ENCODE data around the gene ALKBH3. TPM values are rescaled to one million over a fixed set of nuclear protein-coding genes. Genes with fewer than 3 reads are reported as not detected.
A peak's percentile ranks its signal among the peaks of the same experiment; 100 is the strongest.

ALKBH3 gene
- total RNA-seq, 1 experiment from 2014 or later, result 18.8 TPM

DNA sequence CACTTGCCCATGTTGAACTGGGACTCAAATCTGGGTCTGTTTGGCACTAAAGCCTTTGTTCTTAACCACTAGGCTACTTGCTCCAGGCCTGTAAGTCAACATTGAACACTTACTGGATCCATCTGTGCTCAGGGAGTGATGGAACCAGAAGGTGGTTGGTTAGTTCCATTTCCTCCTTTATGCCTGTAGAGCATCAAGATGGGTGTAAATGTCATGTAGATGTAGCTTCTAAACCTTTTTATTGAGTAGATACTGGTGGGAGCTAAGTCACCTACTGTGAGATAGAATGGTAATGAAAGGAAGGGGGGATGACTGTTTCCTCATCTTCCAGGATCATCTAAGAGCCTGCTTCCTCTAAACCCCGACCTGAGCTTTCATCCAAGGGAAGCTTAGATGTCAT, 38.6 kb upstream of the ALKBH3 start:
- no peak for DNase-seq
- no peak overlapping the region for H2BK15ac ChIP-seq (ENCODE audit: low read depth, low read length)
- peaks cover 3 to 11% of the 10 kb centered on the region in 2 experiments; a peak in 3 of 4 replicates for H3K4me1 Mint-ChIP-seq
- H3K4me2 ChIP-seq (ENCODE audit: insufficient read depth, insufficient read length, low read length), result no peak overlapping the region
- H2BK120ac ChIP-seq (ENCODE audit: low read depth, low read length, poor library complexity, severe bottlenecking), result no peak overlapping the region
- H4K20me1 ChIP-seq (ENCODE audit: control insufficient read depth, insufficient read depth, insufficient read length), result no peaks in the 10 kb centered on the region
- no peak overlapping the region for H3K18ac ChIP-seq (ENCODE audit: insufficient read length, low read depth, low read length)
- H3K23me2 ChIP-seq (ENCODE audit: insufficient read length, low read depth, low read length, poor library complexity, severe bottlenecking), result no peaks in the 10 kb centered on the region
- TF ChIP-seq CTCF (conservative IDR thresholded peaks at IDR 0.05), result no peak
- H3K27me3 Mint-ChIP-seq (ENCODE audit: low read depth), result no peaks in the 10 kb centered on the region
- H4K91ac ChIP-seq (ENCODE audit: insufficient read length, low read depth, low read length), result no peak overlapping the region
- no peak overlapping the region for H3K9ac ChIP-seq (ENCODE audit: extremely low read depth, insufficient read length, low read length)
- H2AFZ ChIP-seq (ENCODE audit: low read length), result no peak overlapping the region
- peak overlapping the region; percentile 76 for H3K23ac ChIP-seq (ENCODE audit: insufficient read length, low read depth, low read length)
- no peak overlapping the region for H4K8ac ChIP-seq (replicated peaks; ENCODE audit: insufficient read length, low read depth, low read length)
- H4K5ac ChIP-seq (ENCODE audit: insufficient read length, low read depth, low read length), result no peak overlapping the region
- no peaks in the 10 kb centered on the region for H3K9me3 Mint-ChIP-seq
- no peak overlapping the region for H3K27ac ChIP-seq (ENCODE audit: insufficient read length, low read depth, low read length)
- no peak overlapping the region for H3K4ac ChIP-seq (ENCODE audit: low read depth, low read length)
- H3K79me1 ChIP-seq (ENCODE audit: insufficient read depth, low read depth, low read length, poor library complexity, severe bottlenecking), result no peaks in the 10 kb centered on the region
- H3K9me3 ChIP-seq (ENCODE audit: control insufficient read depth, low read depth, low read length), result no peaks in the 10 kb centered on the region
- H2AK5ac ChIP-seq (ENCODE audit: insufficient read length, low read length), result no peak overlapping the region
- H2BK5ac ChIP-seq (ENCODE audit: insufficient read length, low read length), result no peak overlapping the region
- no peak overlapping the region for H2BK20ac ChIP-seq (ENCODE audit: low read depth, low read length, poor library complexity, severe bottlenecking)
- H3K79me2 ChIP-seq (ENCODE audit: insufficient read depth, low read length), result no peaks in the 10 kb centered on the region
- H2BK12ac ChIP-seq (ENCODE audit: insufficient read length, low read depth, low read length), result no peak overlapping the region
- no CpG with 5 or more reads among the region's 1 CpG for WGBS (ENCODE audit: extremely low coverage, insufficient read length, low lambda C conversion rate)
- no peak overlapping the region for H3K4me3 Mint-ChIP-seq
- H3K36me3 Mint-ChIP-seq (ENCODE audit: insufficient read depth in 1 of 3, low read depth in 3 of 3), result peaks cover 19 to 49% (median 26%) of the 10 kb centered on the region in 3 experiments
- H3K14ac ChIP-seq (ENCODE audit: insufficient read depth, low read length), result no peak overlapping the region
- no peak overlapping the region for H3T11ph ChIP-seq (ENCODE audit: low read length)
- H3K27me3 ChIP-seq (ENCODE audit: insufficient read depth, low read length), result no peaks in the 10 kb centered on the region
- H3K56ac ChIP-seq (ENCODE audit: insufficient read length, low read depth, low read length), result no peak overlapping the region
- H3K27ac Mint-ChIP-seq, result 0 out of 7 replicates have a peak overlapping the region, but pooled peaks of 1 of the 3 experiments have one; percentile 15
- H3K4me1 ChIP-seq (ENCODE audit: insufficient read depth, low read length), result peaks cover 3% of the 10 kb centered on the region; the same call in 1 of the 2 replicates

Data from H9 (cell line).